Ureter (tissue), 1 donor: ENCODE data around the gene RBM24. TPM values are rescaled to one million over a fixed set of nuclear protein-coding genes. Genes with fewer than 3 reads are reported as not detected.
"Not testable (repeated sequence)": the region's sequence is repeated elsewhere in the genome, so short reads cannot be mapped to it uniquely, and the experiment has no call there.

Source experiments
- DNase-seq: peaks from one replicate; pipeline ENCODE4 v3.0.0-alpha.2; 2020; ENCODE audit warnings: low spot score
- total RNA-seq: library from RNA; stranded (reverse); gene quantifications from one replicate; pipeline ENCODE4 v1.2.4, GENCODE V29; 2023
- donor health status: DM: yes; HTN: yes; CAD: no.

RBM24 gene
- total RNA-seq, 1 donor from 2014 or later, result 8.9 TPM

GRCh38 chr6:17291778-17292177, 10.6 kb downstream of the RBM24 start:
- DNase-seq, result no peak

- no peak for DNase-seq
Measured at GRCh38 chr6:17292600-17293133, 11.5 kb downstream of the RBM24 start.

DNA sequence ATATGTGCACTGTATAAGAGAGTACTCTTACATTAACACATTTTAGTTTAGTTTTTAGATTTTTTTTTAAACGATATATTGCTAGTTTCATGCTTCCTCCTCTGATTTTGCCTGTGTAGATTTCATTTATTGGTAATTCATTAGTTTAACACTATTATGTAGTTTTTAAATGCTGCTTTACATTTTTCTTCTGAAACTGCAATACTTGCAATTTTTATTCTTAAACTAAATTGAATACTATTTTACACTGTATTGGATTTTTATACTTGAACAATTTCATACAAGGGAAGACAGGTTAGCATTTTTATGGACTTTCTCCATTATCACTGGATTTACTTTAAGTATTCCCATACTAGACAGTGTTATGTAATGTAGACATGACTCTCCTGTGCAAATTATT, 12.2 kb downstream of the RBM24 start:
- DNase-seq, result no peak

GRCh38 chr6:17297271-17298080, 16.3 kb downstream of the RBM24 start:
- DNase-seq, result no peak

DNA sequence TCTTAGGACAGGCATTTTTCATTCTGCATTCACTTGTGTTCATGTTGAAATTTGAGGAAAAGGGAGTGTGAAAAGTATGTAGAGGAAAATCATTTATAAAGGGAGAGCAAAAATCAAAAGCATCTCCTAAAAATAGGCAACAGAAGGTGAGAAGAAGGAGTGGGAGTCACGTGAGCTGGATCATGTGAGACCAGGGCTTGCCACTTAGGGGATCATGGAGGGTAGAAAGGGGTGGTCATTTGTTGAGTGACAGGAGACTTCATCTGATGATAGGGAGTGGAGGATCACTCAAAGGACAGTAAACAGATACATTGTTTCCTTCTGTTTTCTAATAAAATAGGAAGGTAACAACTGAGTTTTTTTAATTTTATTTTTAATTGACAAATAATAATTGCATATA, 17.1 kb downstream of the RBM24 start:
- DNase-seq, result no peak

- DNase-seq, result no peak
Measured at GRCh38 chr6:17299222-17299621, 18.1 kb downstream of the RBM24 start.

- no peak for DNase-seq
Measured at GRCh38 chr6:17299750-17300149, 18.6 kb downstream of the RBM24 start.

- DNase-seq, result no peak
Measured at GRCh38 chr6:17300637-17301036, 19.5 kb downstream of the RBM24 start.

DNA sequence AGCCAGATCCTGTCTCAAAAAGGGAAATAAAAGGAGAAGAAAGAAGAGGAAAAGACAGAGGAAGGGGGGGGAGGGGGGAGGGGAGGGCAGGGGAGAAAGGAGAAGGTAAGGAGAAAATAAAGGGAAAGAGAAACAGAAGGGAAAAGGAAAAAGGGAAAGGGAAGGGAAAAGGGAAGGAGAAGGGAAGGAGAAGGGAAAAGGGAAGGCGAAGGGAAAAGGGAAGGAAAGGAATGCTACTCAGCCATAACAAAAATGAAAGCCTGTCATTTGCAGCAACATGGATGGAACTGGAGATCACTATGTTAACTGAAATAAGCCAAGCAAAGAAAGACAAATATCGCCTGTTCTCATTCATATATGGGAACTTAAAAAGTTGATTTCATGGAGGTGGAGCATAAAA, 22.3 kb downstream of the RBM24 start:
- DNase-seq, result no peak

GRCh38 chr6:17305219-17306001, 24.2 kb downstream of the RBM24 start:
- no peak for DNase-seq

DNA sequence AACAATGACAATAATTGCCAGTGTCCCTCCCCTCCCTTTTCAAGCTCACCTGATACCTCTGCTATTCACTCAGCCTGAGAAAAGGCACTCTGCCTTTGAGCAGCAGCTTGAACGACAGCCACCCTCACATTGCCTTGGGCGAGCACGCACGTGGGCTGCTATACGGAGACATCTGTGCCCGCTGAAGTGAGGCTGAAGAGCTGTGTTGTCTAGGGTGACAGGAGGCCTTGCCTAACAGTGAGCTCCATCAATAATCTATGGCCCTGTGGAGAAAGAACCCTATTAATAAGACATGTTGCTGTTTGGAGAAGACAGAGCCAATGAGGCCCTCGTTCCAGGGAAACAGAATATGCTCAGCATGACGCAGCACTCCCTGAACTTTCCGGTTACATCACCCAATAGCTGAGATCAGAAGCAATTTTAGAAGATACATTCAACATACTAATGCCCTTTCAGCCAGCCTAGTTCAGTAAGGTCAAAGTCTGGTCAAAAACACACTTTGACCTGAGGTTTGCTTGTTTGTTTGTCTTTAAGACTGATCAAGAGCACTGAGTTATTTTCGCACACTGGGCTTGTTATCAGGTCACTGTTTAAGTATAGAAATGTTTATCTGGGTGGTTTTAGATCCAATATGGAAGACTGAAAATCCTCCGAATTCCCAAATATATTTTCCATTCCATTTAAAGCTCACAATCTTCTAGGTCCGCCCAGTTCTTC, 30.6 kb downstream of the RBM24 start:
- no peak for DNase-seq

DNA sequence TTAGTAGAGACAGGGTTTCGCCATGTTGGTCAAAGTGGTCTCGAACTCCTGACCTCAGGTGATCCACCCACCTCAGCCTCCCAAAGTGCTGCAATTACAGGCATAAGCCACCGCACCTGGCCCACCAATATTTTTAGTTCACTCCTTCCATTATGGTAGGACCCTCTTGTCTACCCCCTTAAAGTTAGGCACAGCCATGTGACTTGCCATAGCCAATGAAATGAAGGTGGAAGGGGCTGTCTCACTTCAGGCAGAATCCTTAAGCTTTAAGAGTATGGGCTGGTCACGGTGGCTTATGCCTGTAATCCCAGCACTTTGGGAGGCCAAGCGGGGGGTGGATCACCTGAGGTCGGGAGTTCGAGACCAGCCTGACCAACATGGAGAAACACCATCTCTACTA, 32.1 kb downstream of the RBM24 start:
- not testable (repeated sequence) for DNase-seq

GRCh38 chr6:17313971-17314370, 32.8 kb downstream of the RBM24 start:
- no peak for DNase-seq

DNA sequence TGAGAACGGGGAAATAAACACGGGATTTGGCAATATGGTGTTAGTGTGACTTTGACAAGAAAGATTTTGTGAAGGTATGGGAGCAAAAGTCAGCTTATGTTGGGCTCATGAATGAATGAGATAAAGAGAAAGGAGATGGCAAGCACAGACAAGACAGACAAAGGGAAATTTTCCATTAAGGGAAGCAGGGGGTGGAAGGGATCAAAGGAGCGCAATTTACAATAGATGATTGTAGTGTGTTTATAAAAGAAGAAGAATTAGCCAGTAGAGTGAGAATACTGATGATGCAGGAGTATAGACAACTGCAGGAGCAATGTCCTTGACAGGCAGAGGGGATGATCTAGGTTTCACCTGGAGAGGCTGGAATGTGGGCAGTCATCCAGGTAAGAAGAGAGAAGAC, 34.1 kb downstream of the RBM24 start:
- DNase-seq, result no peak

DNA sequence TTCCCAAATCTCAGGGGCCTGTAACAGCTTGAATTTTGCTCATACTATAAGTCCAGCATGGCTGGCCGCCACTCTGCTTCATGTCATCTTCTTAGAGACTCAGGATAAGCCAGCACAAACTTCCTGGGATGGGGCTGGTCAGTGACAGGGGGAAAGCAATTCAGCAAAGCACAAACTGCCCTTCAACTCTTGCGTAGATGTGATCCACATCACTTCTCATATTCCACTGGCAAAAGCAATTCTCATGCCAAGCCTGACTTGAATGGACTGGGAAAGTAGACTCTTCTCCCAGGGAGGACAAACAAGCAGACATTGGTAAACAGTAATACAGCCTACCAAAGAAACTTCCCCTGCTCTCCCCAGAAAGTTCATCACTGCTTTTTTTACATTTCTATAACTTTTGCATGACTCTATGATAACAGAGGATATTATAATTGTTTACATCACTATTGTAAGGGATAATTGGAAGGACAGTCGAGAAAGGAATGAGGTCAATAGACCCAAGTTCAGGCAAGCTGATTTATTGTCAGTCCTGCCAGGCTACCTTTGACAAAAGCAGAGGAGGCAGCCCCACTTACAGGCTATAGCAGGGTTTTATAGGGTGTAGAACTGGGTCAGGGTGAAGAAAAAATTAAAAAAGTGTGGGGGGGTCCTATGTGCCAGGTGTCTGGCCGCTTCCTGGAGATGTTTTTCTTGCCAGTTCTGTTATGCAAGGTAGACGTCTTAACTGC, 37.4 kb downstream of the RBM24 start:
- DNase-seq, result no peak

GRCh38 chr6:17320266-17320665, 39.1 kb downstream of the RBM24 start:
- not testable (repeated sequence) for DNase-seq

DNA sequence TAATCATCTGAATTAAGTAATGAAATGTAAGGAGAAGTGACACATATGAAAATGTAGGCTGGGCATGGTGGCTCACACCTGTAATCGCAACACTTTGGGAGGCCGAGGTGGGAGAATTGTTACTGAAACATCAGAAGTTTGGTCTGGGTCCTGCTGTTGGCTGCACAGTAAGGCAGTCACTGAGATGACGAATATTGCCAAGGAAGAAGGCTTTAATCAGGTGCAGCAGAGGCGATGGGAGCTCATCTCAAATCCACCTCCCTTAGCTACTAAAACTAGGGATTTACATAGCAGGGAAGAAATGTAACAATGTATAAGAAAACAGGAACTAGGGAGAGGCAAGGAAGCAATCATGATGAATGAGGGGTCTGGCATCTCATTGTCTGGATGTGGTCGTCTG, 50.1 kb downstream of the RBM24 start:
- no peak for DNase-seq

DNA sequence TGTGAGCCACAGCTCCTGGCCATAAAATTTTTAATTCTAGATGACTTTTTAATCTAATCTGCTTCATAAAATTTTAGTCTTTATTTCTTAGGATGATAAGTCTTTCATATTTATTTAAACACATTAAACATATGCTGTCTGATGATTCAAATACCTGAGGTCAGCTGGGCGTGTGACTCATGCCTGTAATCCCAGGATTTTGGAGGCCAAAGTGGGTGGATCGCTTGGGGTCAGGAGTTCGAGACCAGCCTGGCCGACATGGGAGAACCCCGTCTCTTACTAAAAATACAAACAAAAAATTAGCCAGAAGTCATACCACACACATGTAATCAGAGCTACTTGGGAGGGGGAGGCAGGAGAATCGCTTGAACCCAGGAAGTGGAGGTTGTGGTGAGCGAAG, 53.1 kb downstream of the RBM24 start:
- no peak for DNase-seq

DNA sequence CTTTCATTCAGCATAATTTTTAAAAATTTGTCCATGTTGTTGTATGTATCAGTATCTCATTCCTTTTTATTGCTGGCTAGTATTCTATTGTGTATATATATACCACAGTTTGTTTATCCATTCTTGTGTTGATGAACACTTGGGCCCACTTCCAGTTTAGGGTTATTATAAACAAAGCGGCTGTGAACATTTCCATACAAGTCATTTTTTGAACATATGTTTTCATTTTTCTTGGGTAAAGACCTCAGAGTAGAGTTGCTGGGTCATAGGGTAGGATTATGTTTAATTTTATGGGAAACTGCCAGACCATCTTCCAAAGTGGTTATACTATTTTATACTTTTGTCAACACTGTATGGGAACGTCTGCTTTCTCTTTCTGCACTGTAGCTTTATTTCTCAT, 55.3 kb downstream of the RBM24 start:
- no peak for DNase-seq

GRCh38 chr6:17339308-17339670, 58.1 kb downstream of the RBM24 start:
- DNase-seq, result no peak

DNA sequence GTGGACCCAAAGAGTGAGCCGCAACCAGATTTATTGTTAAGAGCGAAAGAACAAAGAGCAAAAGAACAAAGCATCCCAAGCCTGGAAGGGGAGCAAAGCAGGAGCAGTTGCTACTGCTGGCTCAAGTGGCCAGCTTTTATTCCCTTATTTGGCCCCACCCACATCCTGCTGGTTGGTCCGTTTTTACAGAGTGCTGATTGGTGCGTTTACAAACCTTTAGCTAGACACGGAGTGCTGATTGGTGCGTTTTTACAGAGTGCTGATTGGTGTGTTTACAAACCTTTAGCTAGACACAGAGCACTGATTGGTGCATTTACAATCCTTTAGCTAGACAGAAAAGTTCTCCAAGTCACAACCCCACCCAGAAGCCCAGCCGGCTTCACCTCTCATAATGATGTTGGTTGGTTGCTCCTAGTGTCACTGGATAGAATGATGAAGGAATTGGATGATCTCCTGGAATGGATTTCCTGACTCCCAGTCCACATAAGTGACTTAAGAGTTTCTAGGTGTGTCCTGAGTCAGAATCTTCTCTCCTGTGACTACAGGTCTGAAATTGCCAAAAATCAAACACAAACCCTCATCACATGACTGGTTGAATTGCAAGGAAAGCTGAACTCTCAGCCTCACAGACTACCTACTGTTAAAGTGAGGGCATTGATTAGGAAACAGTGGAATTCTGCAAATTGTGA, 60.1 kb downstream of the RBM24 start:
- DNase-seq, result no peak
